GM12878 (cell line): ENCODE data around the gene WNK2. TPM values are rescaled to one million over a fixed set of nuclear protein-coding genes. Genes with fewer than 3 reads are reported as not detected.

Experiments
- ATAC-seq: fragments of 200-7000 bp; cut with Tn5 transposase; 3 replicates; pipeline ENCODE4 v1.9.1; 2020; ENCODE audit warnings: mild to moderate bottlenecking, moderate library complexity
- BruUV-seq: library from RNA; stranded (reverse); fragments of 400-500 nt; replicated peaks from 2 replicates; lab custom pipeline; 2021; lab: Mats Ljungman, UMichigan
- CTCF ChIA-PET: fragments of 300-600 bp; sonication (Branson Sonifier 250); formaldehyde crosslinking; extraction: SDS; loops from one replicate; lab custom pipeline; 2021; ENCODE audit warnings: inconsistent platforms; lab: Yijun Ruan, JAX
- POLR2A ChIA-PET: fragments of 350-600 bp; formaldehyde crosslinking; extraction: SDS; loops from one replicate; lab custom pipeline; 2021; ENCODE audit warnings: inconsistent platforms; lab: Charles Lee
- RAD21 ChIA-PET: fragments of 300-600 bp; sonication (Branson Sonifier 250); formaldehyde crosslinking; loops from one replicate; lab custom pipeline; 2023; ENCODE audit warnings: antibody characterized with exemption; ENCODE audit not compliant: unreplicated experiment; lab: Charles Lee
- SMC1A ChIA-PET: fragments of 300-600 bp; sonication (Branson Sonifier 250); formaldehyde crosslinking; loops from one replicate; lab custom pipeline; 2023; ENCODE audit not compliant: unreplicated experiment, uncharacterized antibody; lab: Charles Lee
- DNase-seq: peaks from one replicate; pipeline ENCODE4 v3.0.0-alpha.2; 2011; ENCODE audit warnings: low read depth, low spot score
- FAIRE-seq: peaks from 3 replicates; lab custom pipeline; 2011; peaks lifted over from hg19 to GRCh38; lab: Jason Lieb, UNC
- H2AFZ ChIP-seq: 2 replicates; pipeline ENCODE4 v1.6.0; 2011; ENCODE audit warnings: low read depth, low read length, control low read depth; ENCODE audit not compliant: control insufficient read depth
- H3K27ac ChIP-seq: 2 replicates; pipeline ENCODE4 v1.5.1; 2011; ENCODE audit warnings: control low read depth; ENCODE audit not compliant: control insufficient read depth, insufficient read depth
- H3K27me3 ChIP-seq, 2 experiments: replicated peaks in 1 of 2; 2 replicates each; pipeline versions ENCODE4 v1.6.0 to v1.6.1; 2011; ENCODE audit warnings: low read length in 1 of 2; ENCODE audit not compliant: control insufficient read depth in 2 of 2, insufficient read depth in 2 of 2
- H3K36me3 ChIP-seq, 2 experiments: 2 replicates each; pipeline ENCODE4 v1.5.1; 2011; ENCODE audit warnings: low read length in 1 of 2; ENCODE audit not compliant: control insufficient read depth in 2 of 2, insufficient read depth in 2 of 2
- H3K4me1 ChIP-seq: 2 replicates; pipeline ENCODE4 v1.6.1; 2011; ENCODE audit warnings: mild to moderate bottlenecking, low read length, moderate library complexity, mixed read lengths; ENCODE audit not compliant: control insufficient read depth, insufficient read depth
- H3K4me2 ChIP-seq: 2 replicates; pipeline ENCODE4 v1.6.0; 2011; ENCODE audit warnings: control low read depth; ENCODE audit not compliant: control insufficient read depth, insufficient read depth
- H3K4me3 ChIP-seq: fragments of 200-600 bp; sonication (generic); 2 replicates; pipeline ENCODE4 v1.5.1; 2016
- H3K79me2 ChIP-seq: 2 replicates; pipeline ENCODE4 v1.6.0; 2011; ENCODE audit warnings: low read length; ENCODE audit not compliant: control insufficient read depth, insufficient read depth
- H3K9ac ChIP-seq: 2 replicates; pipeline ENCODE4 v1.8.0; 2011; ENCODE audit warnings: low read length, control low read depth, mixed read lengths; ENCODE audit not compliant: control insufficient read depth, insufficient read depth
- H3K9me3 ChIP-seq: replicated peaks from 3 replicates; pipeline ENCODE4 v1.5.1; 2011; ENCODE audit warnings: mild to moderate bottlenecking, low read length; ENCODE audit not compliant: control insufficient read depth, insufficient read depth
- H4K20me1 ChIP-seq: 2 replicates; pipeline ENCODE4 v1.6.0; 2011; ENCODE audit not compliant: control insufficient read depth, insufficient read depth
- BCL11A ChIP-seq: IDR thresholded peaks from 2 replicates; pipeline ENCODE4 v1.6.1; 2011; ENCODE audit warnings: low read depth, low read length
- BCL3 ChIP-seq: IDR thresholded peaks from 2 replicates; pipeline ENCODE4 v1.6.1; 2011; ENCODE audit warnings: borderline replicate concordance, low read depth, mild to moderate bottlenecking, moderate library complexity, low read length; ENCODE audit not compliant: insufficient read depth, poor library complexity, severe bottlenecking
- FOXM1 ChIP-seq: IDR thresholded peaks from 2 replicates; pipeline ENCODE4 v1.6.1; 2012; ENCODE audit warnings: low read depth, mild to moderate bottlenecking, inconsistent platforms, low read length, moderate library complexity
- HCFC1 ChIP-seq: fragments of 150-350 bp; IDR thresholded peaks from 2 replicates; pipeline ENCODE4 v1.6.1; 2014; ENCODE audit warnings: low read length
- MTA3 ChIP-seq: IDR thresholded peaks from 2 replicates; pipeline ENCODE4 v1.6.1; 2012; ENCODE audit warnings: low read length, inconsistent platforms, borderline replicate concordance
- POLR2AphosphoS2 ChIP-seq: IDR thresholded peaks from 2 replicates; pipeline ENCODE4 v1.6.1; 2011; ENCODE audit warnings: low read depth, mild to moderate bottlenecking, low read length, improper control_type of control experiment, moderate library complexity
- RB1 ChIP-seq: fragments of 450-650 bp; formaldehyde crosslinking; IDR thresholded peaks from 2 replicates; pipeline ENCODE4 v1.6.1; 2017; ENCODE audit warnings: mild to moderate bottlenecking, borderline replicate concordance
- SUZ12 ChIP-seq: fragments of 200-600 bp; sonication (generic); IDR thresholded peaks from one replicate; pipeline ENCODE4 v1.6.1; 2018; ENCODE audit warnings: antibody characterized with exemption, mild to moderate bottlenecking; ENCODE audit not compliant: unreplicated experiment
- TBL1XR1 ChIP-seq: IDR thresholded peaks from 2 replicates; pipeline ENCODE4 v1.6.1; 2012; ENCODE audit warnings: low read depth, low read length, improper control_type of control experiment
- USF2 ChIP-seq: IDR thresholded peaks from 2 replicates; pipeline ENCODE4 v1.6.1; 2011; ENCODE audit warnings: low read depth, low read length, improper control_type of control experiment, borderline replicate concordance
- WRNIP1 ChIP-seq: IDR thresholded peaks from 2 replicates; pipeline ENCODE4 v1.6.1; 2011; ENCODE audit warnings: low read depth, low read length, improper control_type of control experiment, borderline replicate concordance
- ZNF217 ChIP-seq: fragments of 450-650 bp; IDR thresholded peaks from 2 replicates; pipeline ENCODE4 v1.6.1; 2017; ENCODE audit warnings: antibody characterized with exemption, mild to moderate bottlenecking
- ZZZ3 ChIP-seq: IDR thresholded peaks from 2 replicates; pipeline ENCODE4 v1.6.1; 2011; ENCODE audit warnings: low read depth; ENCODE audit not compliant: control insufficient read depth, insufficient read length
- WGBS: methylation state at CpG from one replicate; pipeline ENCODE4 v1.1.6; 2016; ENCODE audit warnings: low lambda C conversion rate; ENCODE audit not compliant: insufficient replicate concordance, insufficient coverage; ENCODE audit errors: missing lambda C conversion rate; 5-methylcytosine and 5-hydroxymethylcytosine counted together
- in situ Hi-C: fragments of 300-500 bp; cut with MboI; formaldehyde crosslinking; loops from 9 replicates; pipeline ENCODE4 v1.14.3; 2018; ENCODE audit warnings: mixed read lengths
- intact Hi-C: fragments of 100-400 bp; cut with micrococcal nuclease; formaldehyde crosslinking; loops from one replicate; pipeline ENCODE4 v1.14.2; 2022; ENCODE audit not compliant: unreplicated experiment
- polyA plus RNA-seq, 11 experiments: library from polyadenylated mRNA; depleted of rRNA in 4 of 11; unstranded in 6 of 11; stranded (reverse) in 5 of 11; fragments of >200 nt; fragmentation: Nextera tagmentation in 4 of 11; fragmentation: Illumina TruSeq in 1 of 11; extraction: Ambion mirVana in 4 of 11; extraction: Trizol in 1 of 11; gene quantifications; 1 replicate in 1 of 11; 2 replicates in 10 of 11; pipeline versions ENCODE4 v1.2.1 to v1.2.3, GENCODE V29; 2011 to 2016; ENCODE audit warnings: inconsistent platforms in 2 of 11, missing spikeins in 2 of 11, low read depth in 1 of 11
- total RNA-seq, 4 experiments: library from RNA; depleted of rRNA in 3 of 4; stranded (reverse); fragments of >200 nt in 3 of 4; fragmentation: Illumina TruSeq in 1 of 4; extraction: Trizol in 1 of 4; gene quantifications; 2 replicates each; pipeline versions ENCODE4 v1.2.1 to v1.2.3, GENCODE V29; 2013 to 2021
- TF ChIP-seq, protein P1 (sequence below): fragments of 450-650 bp; IDR thresholded peaks from 2 replicates; pipeline ENCODE4 v1.6.1; 2014; ENCODE audit warnings: mild to moderate bottlenecking

The WNK2 gene
- total and polyA plus RNA-seq, 10 of the 15 experiments (the other 5 are each of a cell fraction or from before 2014, with no cell fraction given): 0.15 TPM; not detected in 9

DNA sequence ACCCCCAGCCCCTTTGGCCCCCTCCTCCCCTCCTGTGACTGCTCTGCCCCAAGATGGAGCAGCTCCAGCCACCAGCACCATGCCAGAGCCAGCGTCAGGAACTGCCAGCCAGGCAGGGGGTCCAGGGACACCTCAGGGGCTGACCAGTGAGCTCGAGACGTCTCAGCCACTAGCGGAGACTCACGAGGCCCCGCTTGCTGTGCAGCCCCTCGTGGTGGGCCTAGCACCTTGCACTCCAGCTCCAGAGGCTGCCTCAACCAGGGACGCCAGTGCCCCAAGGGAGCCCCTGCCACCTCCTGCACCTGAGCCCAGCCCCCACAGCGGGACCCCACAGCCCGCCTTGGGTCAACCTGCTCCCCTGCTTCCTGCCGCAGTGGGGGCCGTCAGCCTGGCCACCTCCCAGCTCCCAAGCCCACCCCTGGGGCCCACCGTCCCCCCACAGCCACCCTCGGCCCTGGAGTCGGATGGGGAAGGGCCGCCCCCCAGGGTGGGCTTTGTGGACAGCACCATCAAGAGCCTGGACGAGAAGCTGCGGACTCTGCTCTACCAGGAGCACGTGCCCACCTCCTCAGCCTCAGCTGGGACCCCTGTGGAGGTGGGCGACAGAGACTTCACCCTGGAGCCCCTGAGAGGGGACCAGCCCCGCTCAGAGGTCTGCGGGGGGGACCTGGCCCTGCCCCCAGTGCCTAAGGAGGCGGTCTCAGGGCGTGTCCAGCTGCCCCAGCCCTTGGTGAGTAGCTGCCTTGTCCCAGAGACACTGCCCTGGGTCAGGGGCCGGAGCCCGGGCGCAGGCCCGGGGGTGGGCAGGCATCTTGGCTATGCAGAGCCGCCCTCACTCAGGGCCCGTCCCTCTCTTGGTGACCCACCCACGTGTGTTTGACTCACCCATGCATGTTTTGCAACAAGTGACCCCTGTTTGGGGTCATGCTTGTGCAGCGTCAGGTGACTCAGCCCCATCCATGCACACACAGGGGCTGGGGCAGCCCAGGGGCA lies 105.2 kb downstream of the WNK2 start (continued):
- no peak for TF ChIP-seq WRNIP1

- ChIA-PET POLR2A (interaction anchor here (0.6 kb wide), 1 partner anchor 1862 kb away, joined by 4 read pairs; no protein-coding TSS in a partner anchor), CTCF (interaction anchor here (0.6 to 1.0 kb wide), 2 partner anchors 182 to 1550 kb away, joined by 3 read pairs; no protein-coding TSS in a partner anchor), RAD21 (interaction anchor here (0.5 to 1.3 kb wide), 2 partner anchors 12 to 157 kb away, joined by 3 to 6 read pairs; no protein-coding TSS in a partner anchor), SMC1A (no interaction called here)
- H3K27me3 ChIP-seq: peaks cover 0 to 4% of the 10 kb centered on the region in 2 experiments; a peak in 3 of 4 replicates
- H3K27ac ChIP-seq: no peak overlapping the region
- TF ChIP-seq TBL1XR1 (no peak), MTA3 (no peak), ZNF217 (no peak), BCL3 (no peak), RB1 (no peak), ZZZ3 (no peak), HCFC1 (no peak), POLR2AphosphoS2 (no peak), FOXM1 (no peak), BCL11A (no peak), SUZ12 (no peak), USF2 (no peak)
- TF ChIP-seq, protein P1, sequence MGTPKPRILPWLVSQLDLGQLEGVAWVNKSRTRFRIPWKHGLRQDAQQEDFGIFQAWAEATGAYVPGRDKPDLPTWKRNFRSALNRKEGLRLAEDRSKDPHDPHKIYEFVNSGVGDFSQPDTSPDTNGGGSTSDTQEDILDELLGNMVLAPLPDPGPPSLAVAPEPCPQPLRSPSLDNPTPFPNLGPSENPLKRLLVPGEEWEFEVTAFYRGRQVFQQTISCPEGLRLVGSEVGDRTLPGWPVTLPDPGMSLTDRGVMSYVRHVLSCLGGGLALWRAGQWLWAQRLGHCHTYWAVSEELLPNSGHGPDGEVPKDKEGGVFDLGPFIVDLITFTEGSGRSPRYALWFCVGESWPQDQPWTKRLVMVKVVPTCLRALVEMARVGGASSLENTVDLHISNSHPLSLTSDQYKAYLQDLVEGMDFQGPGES: no peak
- H3K79me2 ChIP-seq: no peaks in the 10 kb centered on the region
- H3K9ac ChIP-seq: no peak overlapping the region
- FAIRE-seq (no peak), DNase-seq (no peak), ATAC-seq (peak; percentile 28; the same call in 1 of the 3 replicates)
- 39% methylated on average over 21 of the region's 21 CpGs for WGBS
- BruUV-seq: no TSS peak
- intact Hi-C loops (no loop called here), in situ Hi-C loops (no loop called here)
- H3K4me3 ChIP-seq: no peak overlapping the region
- H3K9me3 ChIP-seq: no peaks in the 10 kb centered on the region
- no peaks in the 10 kb centered on the region for H3K36me3 ChIP-seq
- H2AFZ ChIP-seq: no peak overlapping the region
- no peak overlapping the region for H3K4me2 ChIP-seq
- H4K20me1 ChIP-seq: no peaks in the 10 kb centered on the region
- H3K4me1 ChIP-seq: no peaks in the 10 kb centered on the region
Measured at GRCh38 chr9:93290495-93291434, 106.8 kb downstream of the WNK2 start.
